ENCODE measurements around the gene AQP12B. TPM values are rescaled to one million over a fixed set of nuclear protein-coding genes. Genes with fewer than 3 reads are reported as not detected.
"Not testable (repeated sequence)": the region's sequence is repeated elsewhere in the genome, so short reads cannot be mapped to it uniquely, and the experiment has no call there.

The AQP12B gene
- polyA plus RNA-seq, 1 donor (not counting 4 experiments of a cell fraction or from before 2014, with no cell fraction given), result not detected

DNA sequence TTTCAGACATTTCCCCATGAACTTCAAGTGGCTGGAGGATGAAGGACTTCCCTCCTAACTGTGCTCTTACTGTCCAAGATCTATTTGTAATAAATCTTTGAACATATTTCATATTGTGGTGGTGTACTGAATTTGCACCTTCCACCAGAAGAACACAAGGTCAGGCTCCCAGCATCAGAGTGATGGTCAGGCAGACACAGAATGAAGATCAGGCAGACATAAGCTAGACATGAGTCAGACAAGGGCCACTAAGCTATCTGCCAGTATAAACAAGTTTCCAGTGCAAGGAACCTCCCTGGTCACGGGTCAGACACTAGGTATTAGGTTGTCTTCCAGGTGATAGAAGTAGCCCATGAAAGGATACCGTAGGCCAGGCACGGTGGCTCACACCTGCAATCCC lies 20.0 kb downstream of the AQP12B start:
- H2AFZ ChIP-seq (ENCODE audit: control insufficient read depth, low read length), result no peak overlapping the region
- peaks cover 2% of the 10 kb centered on the region for H3K9me3 ChIP-seq (ENCODE audit: control insufficient read depth, low read depth, low read length)
- no peak for FAIRE-seq
- no peaks in the 10 kb centered on the region for H3K4me1 ChIP-seq (ENCODE audit: control insufficient read depth, extremely low read depth, insufficient read depth, low read length)
- no peak overlapping the region for H3K4me3 ChIP-seq (ENCODE audit: control insufficient read depth in 2 of 3, extremely low read depth in 1 of 3, insufficient read depth in 2 of 3, low read depth in 1 of 3, low read length in 3 of 3)
- TF ChIP-seq, protein P1, sequence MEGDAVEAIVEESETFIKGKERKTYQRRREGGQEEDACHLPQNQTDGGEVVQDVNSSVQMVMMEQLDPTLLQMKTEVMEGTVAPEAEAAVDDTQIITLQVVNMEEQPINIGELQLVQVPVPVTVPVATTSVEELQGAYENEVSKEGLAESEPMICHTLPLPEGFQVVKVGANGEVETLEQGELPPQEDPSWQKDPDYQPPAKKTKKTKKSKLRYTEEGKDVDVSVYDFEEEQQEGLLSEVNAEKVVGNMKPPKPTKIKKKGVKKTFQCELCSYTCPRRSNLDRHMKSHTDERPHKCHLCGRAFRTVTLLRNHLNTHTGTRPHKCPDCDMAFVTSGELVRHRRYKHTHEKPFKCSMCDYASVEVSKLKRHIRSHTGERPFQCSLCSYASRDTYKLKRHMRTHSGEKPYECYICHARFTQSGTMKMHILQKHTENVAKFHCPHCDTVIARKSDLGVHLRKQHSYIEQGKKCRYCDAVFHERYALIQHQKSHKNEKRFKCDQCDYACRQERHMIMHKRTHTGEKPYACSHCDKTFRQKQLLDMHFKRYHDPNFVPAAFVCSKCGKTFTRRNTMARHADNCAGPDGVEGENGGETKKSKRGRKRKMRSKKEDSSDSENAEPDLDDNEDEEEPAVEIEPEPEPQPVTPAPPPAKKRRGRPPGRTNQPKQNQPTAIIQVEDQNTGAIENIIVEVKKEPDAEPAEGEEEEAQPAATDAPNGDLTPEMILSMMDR (optimal IDR thresholded peaks at IDR 0.05 in 1 of 3, IDR thresholded peaks at IDR 0.05 in 1 of 3, conservative IDR thresholded peaks at IDR 0.05 in 1 of 3; ENCODE audit: extremely low read depth in 1 of 3, insufficient read depth in 2 of 3, low read length in 3 of 3), result no peak
- TF ChIP-seq EZH2 (IDR thresholded peaks at IDR 0.05; ENCODE audit: low read length), result no peak
- no peaks in the 10 kb centered on the region for H3K36me3 ChIP-seq (ENCODE audit: control insufficient read depth in 2 of 2, extremely low read depth in 1 of 2, insufficient read depth in 2 of 2, low read length in 2 of 2)
- H3K27me3 ChIP-seq (ENCODE audit: control insufficient read depth, extremely low read depth, insufficient read depth, low read length), result peaks cover 3% of the 10 kb centered on the region
- no peaks in the 10 kb centered on the region for H3K79me2 ChIP-seq (ENCODE audit: control insufficient read depth, insufficient read depth, low read length)
- DNase-seq (ENCODE audit: low read depth, low spot score), result no peak
- no peak overlapping the region for H3K9ac ChIP-seq (ENCODE audit: control insufficient read depth, extremely low read depth, insufficient read depth, low read length)
- dilution Hi-C loops (cut with MboI; ENCODE audit: extremely low pct_ligation_motif_present, low sequenced_read_pairs), result no loop called here
- no peaks in the 10 kb centered on the region for H4K20me1 ChIP-seq (ENCODE audit: control insufficient read depth, extremely low read depth, insufficient read depth, low read length)
- no peak overlapping the region for H3K27ac ChIP-seq (ENCODE audit: control insufficient read depth, insufficient read depth, low read length)
- no peaks in the 10 kb centered on the region for H3K9me1 ChIP-seq (ENCODE audit: control insufficient read depth, extremely low read depth, insufficient read depth, low read length)
- no peak overlapping the region for H3K4me2 ChIP-seq (ENCODE audit: control insufficient read depth, extremely low read depth, insufficient read depth, low read depth, low read length)

DNA sequence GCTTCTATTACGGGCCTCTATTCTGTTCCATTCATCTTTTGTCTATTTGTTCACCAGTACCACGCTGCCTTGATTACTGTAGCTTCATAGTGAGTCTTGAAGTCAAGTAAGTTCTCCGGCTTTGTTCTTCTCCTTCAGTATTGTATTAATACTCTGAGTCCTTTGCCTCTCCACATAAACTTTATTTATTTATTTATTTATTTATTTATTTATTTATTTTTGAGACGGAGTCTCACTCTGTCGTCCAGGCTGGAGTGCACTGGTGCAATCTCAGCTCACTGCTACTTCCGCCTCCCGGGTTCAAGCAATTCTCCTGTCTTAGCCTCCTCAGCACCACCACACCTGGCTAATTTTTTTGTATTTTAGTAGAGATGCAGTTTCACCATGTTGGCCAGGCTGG lies 22.8 kb downstream of the AQP12B start:
- H3K4me3 ChIP-seq (ENCODE audit: control insufficient read depth in 2 of 3, extremely low read depth in 1 of 3, insufficient read depth in 2 of 3, low read depth in 1 of 3, low read length in 3 of 3); H3K27ac ChIP-seq (ENCODE audit: control insufficient read depth, insufficient read depth, low read length); dilution Hi-C loops (cut with MboI; ENCODE audit: extremely low pct_ligation_motif_present, low sequenced_read_pairs); H3K9ac ChIP-seq (ENCODE audit: control insufficient read depth, extremely low read depth, insufficient read depth, low read length); H3K9me1 ChIP-seq (ENCODE audit: control insufficient read depth, extremely low read depth, insufficient read depth, low read length); H3K9me3 ChIP-seq (ENCODE audit: control insufficient read depth, low read depth, low read length); H3K36me3 ChIP-seq (ENCODE audit: control insufficient read depth in 2 of 2, extremely low read depth in 1 of 2, insufficient read depth in 2 of 2, low read length in 2 of 2); FAIRE-seq; H4K20me1 ChIP-seq (ENCODE audit: control insufficient read depth, extremely low read depth, insufficient read depth, low read length); H2AFZ ChIP-seq (ENCODE audit: control insufficient read depth, low read length); DNase-seq (ENCODE audit: low read depth, low spot score); H3K4me2 ChIP-seq (ENCODE audit: control insufficient read depth, extremely low read depth, insufficient read depth, low read depth, low read length); H3K4me1 ChIP-seq (ENCODE audit: control insufficient read depth, extremely low read depth, insufficient read depth, low read length); H3K79me2 ChIP-seq (ENCODE audit: control insufficient read depth, insufficient read depth, low read length): not testable (repeated sequence)
- peaks cover 18% of the 10 kb centered on the region for H3K27me3 ChIP-seq (ENCODE audit: control insufficient read depth, extremely low read depth, insufficient read depth, low read length)
